ENCODE results near the gene ATOH8.
A peak's percentile ranks its signal among the peaks of the same experiment; 100 is the strongest.

Gene ATOH8

GRCh38 chr2:85736456-85737355, 17.1 kb upstream of the ATOH8 start:
- no peak for DNase-seq

- no peak for DNase-seq
These were observed 16.3 kb upstream of the ATOH8 start for GRCh38 chr2:85737481-85737880.

DNA sequence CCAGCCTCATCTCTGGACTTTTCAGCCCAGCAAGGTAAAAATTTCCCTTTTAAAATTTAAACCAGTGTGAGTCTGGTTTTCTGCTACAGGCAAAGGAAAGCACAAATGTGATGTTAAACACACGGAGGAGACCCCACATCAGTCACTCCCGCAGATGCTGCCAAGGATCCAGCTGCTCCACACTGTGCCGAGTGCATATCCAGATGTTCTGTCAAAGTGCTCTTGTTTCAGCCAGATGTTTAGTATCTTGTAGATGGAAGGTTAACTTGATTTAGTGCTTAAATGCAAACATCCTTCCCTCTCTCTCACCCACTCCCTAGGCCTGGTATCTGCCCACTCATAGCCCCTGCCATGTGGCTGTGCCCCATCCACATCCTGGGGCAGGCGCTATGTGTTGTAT, 15.8 kb upstream of the ATOH8 start:
- no peak for DNase-seq

- no peak for DNase-seq
These were observed 13.6 kb upstream of the ATOH8 start for GRCh38 chr2:85740193-85740592.

DNA sequence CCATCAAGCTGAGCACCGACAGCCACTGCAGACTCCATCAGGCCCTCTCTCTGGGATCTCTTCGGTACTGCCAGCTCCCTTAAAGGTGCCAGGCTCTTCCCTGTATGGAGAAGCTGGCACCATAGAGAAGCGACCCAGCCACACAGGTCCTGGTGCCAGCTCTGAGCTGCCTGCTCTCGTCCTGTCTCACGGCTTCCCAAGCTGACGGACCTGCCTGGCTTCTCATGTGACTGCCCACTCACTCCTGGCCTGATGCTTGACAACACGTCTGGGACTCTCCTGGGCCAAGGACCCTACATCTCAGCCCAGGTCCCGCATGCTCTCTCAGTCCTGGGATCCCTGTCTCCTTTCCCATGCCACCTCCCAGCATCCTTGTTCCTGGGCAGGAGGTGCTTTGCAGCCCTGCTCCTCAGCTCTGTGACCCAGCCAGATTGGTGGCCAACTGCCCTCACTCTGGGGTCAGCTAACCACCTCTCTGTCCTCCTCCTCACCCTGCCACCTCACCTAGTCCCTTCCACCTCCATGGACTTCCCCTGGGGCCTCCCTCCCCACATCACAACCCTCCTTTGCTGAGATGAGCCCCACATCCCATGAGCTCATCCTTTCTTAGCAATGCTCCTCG, 12.5 kb upstream of the ATOH8 start:
- no peak for DNase-seq

DNA sequence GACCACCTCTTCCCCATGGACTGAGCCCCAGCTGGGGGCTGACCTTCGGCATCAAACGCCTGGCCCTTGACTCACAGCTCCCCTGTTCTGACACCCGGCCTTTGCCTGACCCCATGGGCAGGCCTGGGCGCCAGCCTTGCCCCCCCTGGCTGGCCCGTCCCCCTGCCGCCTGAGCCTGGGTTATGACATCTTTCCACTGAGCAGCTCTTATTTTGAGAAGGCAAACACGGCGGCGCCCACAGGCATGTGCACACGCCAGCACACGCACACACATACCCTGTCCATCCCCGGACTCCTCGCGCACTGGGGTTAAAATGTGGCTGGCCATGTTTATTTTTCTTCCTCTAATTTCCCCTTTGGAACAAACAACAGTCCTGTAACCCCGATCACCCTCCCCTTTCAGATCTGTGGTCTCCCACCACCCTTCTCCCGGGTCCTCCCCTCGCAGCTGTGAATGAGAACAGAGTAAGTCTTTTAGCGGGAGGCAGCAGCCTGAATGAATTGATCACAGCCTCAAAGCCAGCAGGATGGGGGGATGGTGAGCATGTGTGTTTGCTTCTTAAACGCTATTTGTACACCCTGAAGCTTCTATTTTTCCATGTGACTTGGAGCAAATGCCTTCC, 11.8 kb upstream of the ATOH8 start:
- DNase-seq, result peak; percentile 42

GRCh38 chr2:85743304-85743978, 10.3 kb upstream of the ATOH8 start:
- no peak for DNase-seq

DNA sequence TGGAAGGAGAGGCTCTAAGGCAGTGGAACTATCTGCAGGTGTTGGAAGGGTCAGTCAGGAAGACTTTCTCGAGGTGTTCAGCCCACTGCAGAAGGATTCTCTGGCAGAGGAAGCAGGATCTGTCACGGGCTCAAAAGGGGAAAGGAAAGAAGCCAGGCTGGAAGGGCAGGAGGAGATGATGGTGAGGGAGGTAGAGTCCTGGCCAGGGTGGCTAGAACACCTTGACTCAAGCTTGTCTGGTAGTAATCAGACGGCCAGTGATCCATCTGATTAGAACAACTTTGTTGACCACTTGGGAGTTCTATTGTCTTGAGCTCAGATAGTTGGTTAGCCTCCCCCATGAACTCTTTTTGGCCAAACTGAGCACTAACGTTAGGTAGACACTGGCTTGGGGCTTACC, 9.7 kb upstream of the ATOH8 start:
- DNase-seq, result no peak

GRCh38 chr2:85744741-85745601, 8.8 kb upstream of the ATOH8 start:
- DNase-seq, result no peak

- DNase-seq, result no peak
These were observed 8.2 kb upstream of the ATOH8 start for GRCh38 chr2:85745619-85746018.

GRCh38 chr2:85746321-85747004, 7.3 kb upstream of the ATOH8 start:
- no peak for DNase-seq

DNA sequence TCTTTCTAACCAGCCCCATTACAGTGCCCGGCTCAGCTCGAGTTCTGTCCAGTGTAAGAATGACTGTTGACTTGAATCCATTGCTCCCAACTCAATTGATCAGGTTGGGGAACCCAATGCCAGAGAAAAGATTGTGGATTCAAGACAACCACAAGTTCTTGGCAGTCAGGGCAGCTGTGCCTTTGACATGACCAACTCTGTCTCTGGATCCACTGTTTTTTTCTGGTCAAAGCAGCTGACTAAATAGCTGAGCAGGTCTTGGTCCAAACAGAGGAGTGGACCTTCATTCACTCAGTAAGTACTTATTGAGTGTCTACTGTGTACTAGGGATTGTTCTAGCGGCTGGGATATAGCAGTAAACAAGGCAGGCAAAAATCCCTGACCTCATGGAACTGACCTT, 6.3 kb upstream of the ATOH8 start:
- no peak for DNase-seq

- no peak for DNase-seq
These were observed 5.6 kb upstream of the ATOH8 start for GRCh38 chr2:85748039-85748734.

GRCh38 chr2:85748985-85749875, 4.6 kb upstream of the ATOH8 start:
- peak; percentile 30 for DNase-seq

- peak; percentile 50 for DNase-seq
These were observed 2.9 kb upstream of the ATOH8 start for GRCh38 chr2:85750587-85751575.

DNA sequence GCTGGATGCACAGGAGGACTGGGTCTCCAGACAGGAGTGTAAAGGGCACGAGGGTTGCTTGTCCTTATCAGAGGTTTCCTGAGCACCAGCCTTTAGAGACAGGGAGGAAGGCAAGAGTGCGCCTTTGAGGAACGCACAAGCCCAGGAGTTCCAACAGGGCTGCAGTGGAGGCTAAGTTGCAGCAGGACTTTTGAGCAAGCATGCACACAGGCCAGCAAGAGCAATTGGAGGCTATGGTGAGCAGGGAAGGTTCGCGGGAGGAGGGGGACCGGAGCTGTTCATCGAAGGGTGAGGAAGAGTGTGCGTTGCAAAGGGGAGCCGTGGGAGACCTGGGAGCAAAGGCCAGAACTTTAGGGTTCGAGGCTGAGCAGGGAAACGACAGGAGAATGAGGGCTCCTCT, 2.2 kb upstream of the ATOH8 start:
- DNase-seq, result no peak

DNA sequence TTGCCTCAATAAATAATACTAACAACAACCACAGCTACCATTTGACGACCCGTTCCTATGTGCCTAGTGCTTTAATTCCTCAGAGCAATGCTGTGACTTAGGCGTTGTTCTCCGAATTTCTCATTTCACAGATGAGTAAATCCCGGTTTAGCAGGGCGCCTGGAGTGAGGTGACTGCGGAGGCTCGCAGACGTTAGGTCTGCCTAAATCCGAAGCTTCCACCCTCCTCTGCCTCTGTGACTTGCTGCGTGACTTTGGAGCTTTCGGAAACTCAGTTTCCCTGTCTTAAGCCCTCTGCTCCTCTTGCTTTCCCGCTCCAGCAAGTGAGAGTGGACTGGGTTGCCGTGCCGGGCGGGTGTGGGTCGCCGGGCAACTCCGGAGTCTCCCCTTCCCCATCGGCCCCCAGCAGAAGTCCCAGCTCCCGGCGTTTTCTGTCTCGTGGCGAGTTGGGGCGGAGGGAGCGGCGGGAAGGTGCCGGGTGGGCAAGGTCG, 711 bp upstream of the ATOH8 start:
- DNase-seq, result no peak

- DNase-seq, result peak; percentile 69
These were observed 713 bp downstream of the ATOH8 start for GRCh38 chr2:85754313-85755095.
